Retina (tissue), 1 donor: ENCODE data around the gene SPATA9.

Experiments used
- DNase-seq: peaks from one replicate; pipeline ENCODE4 v3.0.0-alpha.2; 2016

Gene SPATA9

GRCh38 chr5:95613514-95613913 lies 69.3 kb downstream of the SPATA9 start:
- DNase-seq = no peak

- no peak for DNase-seq
Measured at GRCh38 chr5:95611396-95611795, 71.4 kb downstream of the SPATA9 start.

GRCh38 chr5:95610546-95610945 lies 72.2 kb downstream of the SPATA9 start:
- no peak for DNase-seq

- no peak for DNase-seq
Measured at GRCh38 chr5:95609711-95610110, 73.1 kb downstream of the SPATA9 start.
